HCT116 (cell line): ENCODE results near the gene TNIK. TPM values are rescaled to one million over a fixed set of nuclear protein-coding genes. Genes with fewer than 3 reads are reported as not detected.

Experiments used
- ATAC-seq: fragments of 200-7000 bp; cut with Tn5 transposase; 2 replicates; pipeline ENCODE4 v1.9.1; 2020; ENCODE audit warnings: mild to moderate bottlenecking, moderate library complexity
- BruUV-seq: library from RNA; stranded (reverse); fragments of 400-500 nt; replicated peaks from 2 replicates; lab custom pipeline; 2021; lab: Mats Ljungman, UMichigan
- CTCF ChIA-PET: fragments of 300-600 bp; sonication (Branson Sonifier 250); formaldehyde crosslinking; loops from one replicate; lab custom pipeline; 2021; ENCODE audit warnings: antibody characterized with exemption; lab: Charles Lee
- POLR2A ChIA-PET: fragments of 300-600, 350-600 bp; sonication (Branson Sonifier 250); formaldehyde crosslinking; loops from one replicate; lab custom pipeline; 2021; ENCODE audit warnings: antibody characterized with exemption; lab: Charles Lee
- RAD21 ChIA-PET, 2 experiments: fragments of 300-600 bp; sonication (Branson Sonifier 250); formaldehyde crosslinking; loops; one replicate each; lab custom pipeline; 2023; ENCODE audit warnings: low total read pairs in 2 of 2; ENCODE audit not compliant: uncharacterized antibody in 2 of 2, unreplicated experiment in 2 of 2, low non-redundant PET in 1 of 2; lab: Charles Lee
- DNase-seq: peaks from one replicate; pipeline ENCODE4 v3.0.0-alpha.2; 2010; ENCODE audit warnings: low read depth, low spot score
- H2AFZ ChIP-seq: fragments of 200-600 bp; shearing (Covaris generic), sonication (generic); 2 replicates; pipeline ENCODE4 v1.6.1; 2017; ENCODE audit warnings: low read depth, mixed run types, mixed read lengths, antibody characterized with exemption, low read length; ENCODE audit not compliant: poor library complexity, severe bottlenecking
- H3K27ac ChIP-seq: 2 replicates; pipeline ENCODE4 v1.5.1; 2012; ENCODE audit warnings: low read depth, low read length
- H3K27me3 ChIP-seq: fragments of 200-600 bp; sonication (generic); 2 replicates; pipeline ENCODE4 v1.6.1; 2016; ENCODE audit warnings: mixed run types, low read length, mixed read lengths; ENCODE audit not compliant: insufficient read depth
- H3K36me3 ChIP-seq, 2 experiments: fragments of 200-500 bp in 1 of 2; fragments of 200-600 bp in 1 of 2; sonication (Bioruptor generic) in 1 of 2; sonication (generic) in 1 of 2; 2 replicates each; pipeline versions ENCODE4 v1.5.1 to v1.6.1; 2014 to 2016; ENCODE audit warnings: low read length in 2 of 2, inconsistent platforms in 1 of 2, mixed read lengths in 1 of 2, mixed run types in 1 of 2; ENCODE audit not compliant: insufficient read depth in 2 of 2, control insufficient read depth in 1 of 2
- H3K4me1 ChIP-seq, 2 experiments: fragments of 200-600 bp in 1 of 2; sonication (generic) in 1 of 2; 2 replicates each; pipeline versions ENCODE4 v1.5.1 to v1.6.1; 2012 to 2017; ENCODE audit warnings: low read length in 2 of 2, inconsistent platforms in 1 of 2, mild to moderate bottlenecking in 1 of 2, mixed read lengths in 1 of 2, mixed run types in 1 of 2, moderate library complexity in 1 of 2; ENCODE audit not compliant: insufficient read depth in 2 of 2, control insufficient read depth in 1 of 2
- H3K4me2 ChIP-seq: fragments of 200-600 bp; sonication (generic); 2 replicates; pipeline ENCODE4 v1.6.1; 2017; ENCODE audit warnings: mixed run types, low read length, mixed read lengths
- H3K4me3 ChIP-seq, 2 experiments: fragments of 200-600 bp in 1 of 2; sonication (generic) in 1 of 2; replicated peaks in 1 of 2; 2 replicates each; pipeline ENCODE4 v1.5.1; 2011 to 2016; ENCODE audit warnings: low read length in 2 of 2, control low read depth in 1 of 2, low read depth in 1 of 2, mild to moderate bottlenecking in 1 of 2, mixed read lengths in 1 of 2, mixed run types in 1 of 2
- H3K79me2 ChIP-seq: fragments of 200-600 bp; sonication (generic); 2 replicates; pipeline ENCODE4 v1.6.1; 2017; ENCODE audit warnings: mild to moderate bottlenecking, mixed run types, low read length, moderate library complexity, mixed read lengths; ENCODE audit not compliant: insufficient read depth
- H3K9ac ChIP-seq: fragments of 200-600 bp; sonication (generic); 2 replicates; pipeline ENCODE4 v1.6.1; 2016; ENCODE audit warnings: low read length, mixed read lengths
- H3K9me2 ChIP-seq: fragments of 200-600 bp; sonication (generic), shearing (Covaris generic); 2 replicates; pipeline ENCODE4 v1.6.1; 2017; ENCODE audit warnings: mixed run types, mild to moderate bottlenecking, moderate library complexity; ENCODE audit not compliant: insufficient read depth
- H3K9me3 ChIP-seq, 2 experiments: fragments of 200-500 bp in 1 of 2; fragments of 200-600 bp in 1 of 2; sonication (Bioruptor generic) in 1 of 2; sonication (generic) in 1 of 2; 2 replicates each; pipeline ENCODE4 v1.6.1; 2014 to 2017; ENCODE audit warnings: low read length in 2 of 2, mixed read lengths in 2 of 2, inconsistent platforms in 1 of 2, low read depth in 1 of 2, mild to moderate bottlenecking in 1 of 2, mixed run types in 1 of 2, moderate library complexity in 1 of 2; ENCODE audit not compliant: control insufficient read depth in 1 of 2, insufficient read depth in 1 of 2
- H4K20me1 ChIP-seq: fragments of 200-600 bp; sonication (generic), shearing (Covaris generic); 2 replicates; pipeline ENCODE4 v1.6.1; 2017; ENCODE audit warnings: mixed run types, mild to moderate bottlenecking, moderate library complexity; ENCODE audit not compliant: insufficient read depth
- ATF3 ChIP-seq: IDR thresholded peaks from 2 replicates; pipeline ENCODE4 v1.6.1; 2012
- CBX3 ChIP-seq: IDR thresholded peaks from 2 replicates; pipeline ENCODE4 v1.6.1; 2012; ENCODE audit warnings: low read depth
- EGR1 ChIP-seq: IDR thresholded peaks from 2 replicates; pipeline ENCODE4 v1.6.1; 2012; ENCODE audit warnings: low read depth
- ELF1 ChIP-seq: IDR thresholded peaks from 2 replicates; pipeline ENCODE4 v1.6.1; 2012; ENCODE audit warnings: low read depth, borderline replicate concordance
- EZH2phosphoT487 ChIP-seq: fragments of 200-600 bp; IDR thresholded peaks from 2 replicates; pipeline ENCODE4 v1.6.1; 2018; ENCODE audit warnings: antibody characterized with exemption, borderline replicate concordance
- JUND ChIP-seq: IDR thresholded peaks from 2 replicates; pipeline ENCODE4 v1.6.1; 2012
- MAX ChIP-seq: IDR thresholded peaks from 2 replicates; pipeline ENCODE4 v1.6.1; 2012
- POLR2A ChIP-seq: IDR thresholded peaks from 2 replicates; pipeline ENCODE4 v1.7.0; 2011; ENCODE audit warnings: borderline replicate concordance; ENCODE audit not compliant: insufficient read depth, insufficient read length; ENCODE audit errors: extremely low read depth
- RAD21 ChIP-seq: IDR thresholded peaks from 2 replicates; pipeline ENCODE4 v1.6.1; 2012; ENCODE audit warnings: low read depth, mild to moderate bottlenecking
- REST ChIP-seq: IDR thresholded peaks from 2 replicates; pipeline ENCODE4 v1.6.1; 2012; ENCODE audit warnings: low read depth
- SIN3A ChIP-seq: IDR thresholded peaks from 2 replicates; pipeline ENCODE4 v1.6.1; 2012; ENCODE audit warnings: low read depth
- SP1 ChIP-seq: IDR thresholded peaks from 2 replicates; pipeline ENCODE4 v1.6.1; 2012; ENCODE audit warnings: low read depth
- SRF ChIP-seq: IDR thresholded peaks from 2 replicates; pipeline ENCODE4 v1.6.1; 2012; ENCODE audit warnings: low read depth
- ZBTB33 ChIP-seq: IDR thresholded peaks from 2 replicates; pipeline ENCODE4 v1.6.1; 2011; ENCODE audit warnings: mild to moderate bottlenecking, low read length, moderate library complexity; ENCODE audit not compliant: insufficient replicate concordance; ENCODE audit errors: extremely low read depth
- ZFX ChIP-seq: fragments of 450-650 bp; IDR thresholded peaks from 2 replicates; pipeline ENCODE4 v1.6.1; 2017
- ZNF274 ChIP-seq: fragments of 200-500 bp; sonication (Bioruptor generic); IDR thresholded peaks from 2 replicates; pipeline ENCODE4 v1.6.1; 2014; ENCODE audit warnings: mild to moderate bottlenecking, low read depth, low read length, inconsistent platforms
- intact Hi-C: fragments of 100-400 bp; cut with micrococcal nuclease; formaldehyde crosslinking; loops from 2 replicates; pipeline ENCODE4 v1.10.0; 2022
- total RNA-seq: library from RNA; stranded (reverse); gene quantifications from one replicate; pipeline ENCODE4 v1.2.1, GENCODE V29; 2021; ENCODE audit not compliant: unreplicated experiment

TNIK gene
- total RNA-seq, 1 experiment from 2014 or later = 24.1 TPM

- ChIA-PET POLR2A (no interaction called here), RAD21 (no interaction called here), CTCF (interaction anchor here (1.8 kb wide), 1 partner anchor 11 kb away, joined by 5 read pairs; no protein-coding TSS in a partner anchor)
- Histone ChIP-seq H3K4me3 (no peak overlapping the region), H3K9ac (no peak overlapping the region), H3K36me3 (no peaks in the 10 kb centered on the region), H2AFZ (no peak overlapping the region), H3K9me2 (no peaks in the 10 kb centered on the region), H3K9me3 (no peaks in the 10 kb centered on the region), H3K27ac (no peak overlapping the region), H4K20me1 (no peaks in the 10 kb centered on the region), H3K4me2 (no peak overlapping the region), H3K4me1 (peaks cover 4 to 32% of the 10 kb centered on the region in 2 experiments), H3K27me3 (no peaks in the 10 kb centered on the region), H3K79me2 (no peaks in the 10 kb centered on the region)
- DNase-seq (no peak), ATAC-seq (no peak)
- TF ChIP-seq ZNF274 = no peak
- no peak for TF ChIP-seq RAD21
- no peak for TF ChIP-seq ELF1
- no peak for TF ChIP-seq REST
- TF ChIP-seq CBX3 = no peak
- TF ChIP-seq ZBTB33 = no peak
- TF ChIP-seq SIN3A = no peak
- TF ChIP-seq POLR2A = no peak
- no peak for TF ChIP-seq JUND
- TF ChIP-seq SP1 = no peak
- no peak for TF ChIP-seq ZFX
- TF ChIP-seq EGR1 = no peak
- TF ChIP-seq MAX = no peak
- TF ChIP-seq SRF = no peak
- no peak for TF ChIP-seq EZH2phosphoT487
- no peak for TF ChIP-seq ATF3
- no TSS peak for BruUV-seq
- intact Hi-C loops = no loop called here
Observed at GRCh38 chr3:171371354-171371753, 88.9 kb downstream of the TNIK start.
